A375 (cell line): Measurements from ENCODE around the gene SNAPC2. TPM values are rescaled to one million over a fixed set of nuclear protein-coding genes. Genes with fewer than 3 reads are reported as not detected.

Experiments
- total RNA-seq: library from RNA; depleted of rRNA; stranded (reverse); fragments of >200 nt; shearing (Covaris generic); gene quantifications from 2 replicates; pipeline ENCODE4 v1.2.3, GENCODE V29; 2014; rRNA removed

The SNAPC2 gene, protein sequence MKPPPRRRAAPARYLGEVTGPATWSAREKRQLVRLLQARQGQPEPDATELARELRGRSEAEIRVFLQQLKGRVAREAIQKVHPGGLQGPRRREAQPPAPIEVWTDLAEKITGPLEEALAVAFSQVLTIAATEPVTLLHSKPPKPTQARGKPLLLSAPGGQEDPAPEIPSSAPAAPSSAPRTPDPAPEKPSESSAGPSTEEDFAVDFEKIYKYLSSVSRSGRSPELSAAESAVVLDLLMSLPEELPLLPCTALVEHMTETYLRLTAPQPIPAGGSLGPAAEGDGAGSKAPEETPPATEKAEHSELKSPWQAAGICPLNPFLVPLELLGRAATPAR
- 33.9 and 34.5 TPM in 2 replicates for total RNA-seq

GRCh38 chr19:7919610-7920518 lies at the start of gene SNAPC2:
Gene SNAPC2 (plus strand): TSS chr19:7920338. CDS start chr19:7920367, 29 bp downstream.

GRCh38 chr19:7874076-7874896 lies 45.9 kb upstream of the SNAPC2 start, which contains the start of gene PRR36:
Gene PRR36 (minus strand): TSS chr19:7874390. CDS start chr19:7873689, 701 bp downstream.

GRCh38 chr19:7888145-7888825 lies 31.9 kb upstream of the SNAPC2 start, which contains the start of gene LRRC8E:
Gene LRRC8E (plus strand): TSS chr19:7888510. CDS start chr19:7895604, 7,094 bp downstream.

DNA sequence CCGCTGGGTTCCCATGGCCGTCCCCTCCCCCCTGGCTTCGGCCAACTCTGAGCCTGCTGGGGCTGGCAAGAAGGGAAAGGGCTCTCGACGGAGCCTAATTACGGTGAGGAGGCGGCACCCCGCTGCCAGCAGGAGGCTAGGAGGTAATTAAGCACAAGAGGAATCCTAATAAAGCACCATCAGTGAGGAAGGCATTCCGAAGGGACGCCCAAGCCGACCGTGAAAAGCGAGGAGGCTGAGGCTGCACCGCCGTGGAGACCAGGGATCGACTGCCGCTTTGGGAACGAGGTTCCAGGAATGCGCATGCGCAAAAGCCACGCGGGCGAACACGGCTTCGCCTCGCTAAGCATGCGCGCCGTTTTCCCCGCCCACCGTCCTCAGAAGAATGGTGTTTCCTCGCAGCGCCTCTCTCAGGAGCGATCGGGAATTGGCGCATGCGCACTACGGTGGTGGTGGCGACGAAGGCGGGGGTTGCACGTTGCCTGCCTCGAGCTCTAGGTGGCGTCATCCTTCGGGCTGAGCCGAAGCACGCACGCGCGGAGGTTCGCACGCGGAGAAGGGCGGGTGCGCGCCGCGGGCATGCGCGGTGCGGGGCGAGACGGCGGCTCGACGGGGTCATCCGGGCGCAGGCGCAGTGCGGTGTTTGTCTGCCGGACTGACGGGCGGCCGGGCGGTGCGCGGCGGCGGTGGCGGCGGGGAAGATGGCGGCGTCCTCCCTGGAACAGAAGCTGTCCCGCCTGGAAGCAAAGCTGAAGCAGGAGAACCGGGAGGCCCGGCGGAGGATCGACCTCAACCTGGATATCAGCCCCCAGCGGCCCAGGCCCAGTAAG lies 16.7 kb upstream of the SNAPC2 start, which contains the start of gene MAP2K7:
TSS of gene MAP2K7 (plus strand) at position 634 of the 830 bp plus-strand sequence. CDS start at position 702, 68 bp downstream.

GRCh38 chr19:7914598-7915045 lies 5.5 kb upstream of the SNAPC2 start, which contains the start of gene TGFBR3L:
Gene TGFBR3L (plus strand): TSS chr19:7914830.

GRCh38 chr19:7926021-7926726 lies 6.0 kb downstream of the SNAPC2 start, which contains the start of gene CTXN1:
Gene CTXN1 (minus strand): TSS chr19:7926135. CDS start chr19:7925538, 597 bp downstream.

GRCh38 chr19:7943444-7944176 lies 23.5 kb downstream of the SNAPC2 start, which contains the start of gene TIMM44:
Gene TIMM44 (minus strand): TSS chr19:7943666. CDS start chr19:7943651, 15 bp downstream.

Other genes starting within 250 kb of the SNAPC2 start
- 0.27 TPM in 1 of 2 replicates, not detected in the other for gene MCEMP1, start 243.2 kb upstream of the SNAPC2 start, total RNA-seq
- 121 and 150 TPM in 2 replicates for gene TRAPPC5, start 239.5 kb upstream of the SNAPC2 start, total RNA-seq
- gene FCER2, start 218.2 kb upstream of the SNAPC2 start, total RNA-seq, result 0.34 and 0.41 TPM in 2 replicates
- gene CLEC4G, start 188.2 kb upstream of the SNAPC2 start, total RNA-seq, result not detected in 2 replicates
- not detected in 2 replicates for gene CD209, start 172.8 kb upstream of the SNAPC2 start, total RNA-seq
- gene CLEC4M, start 157.1 kb upstream of the SNAPC2 start, total RNA-seq, result not detected in 2 replicates
- 14.9 and 15.4 TPM in 2 replicates for gene EVI5L, start 90.1 kb upstream of the SNAPC2 start, total RNA-seq
- gene PRR36, start 45.9 kb upstream of the SNAPC2 start, total RNA-seq, result 0.27 TPM in 1 of 2 replicates, not detected in the other
- 11.6 and 14.7 TPM in 2 replicates for gene LRRC8E, start 31.8 kb upstream of the SNAPC2 start, total RNA-seq
- gene MAP2K7, start 16.5 kb upstream of the SNAPC2 start, total RNA-seq, result 24.0 and 34.1 TPM in 2 replicates
- 1.1 and 1.6 TPM in 2 replicates for gene TGFBR3L, start 5.5 kb upstream of the SNAPC2 start, total RNA-seq
- gene CTXN1, start 5.8 kb downstream of the SNAPC2 start, total RNA-seq, result 9.7 and 12.0 TPM in 2 replicates
- 182 and 208 TPM in 2 replicates for gene TIMM44, start 23.3 kb downstream of the SNAPC2 start, total RNA-seq
- 48.0 and 51.5 TPM in 2 replicates for gene ELAVL1, start 85.3 kb downstream of the SNAPC2 start, total RNA-seq
- not detected in 2 replicates for gene CCL25, start 132.4 kb downstream of the SNAPC2 start, total RNA-seq
- gene FBN3, start 229.3 kb downstream of the SNAPC2 start, total RNA-seq, result not detected in 2 replicates